MG63 (cell line): ENCODE data around the gene TRIP10. TPM values are rescaled to one million over a fixed set of nuclear protein-coding genes. Genes with fewer than 3 reads are reported as not detected.
A peak's percentile ranks its signal among the peaks of the same experiment; 100 is the strongest.

Experiments used
- DNase-seq: peaks from one replicate; pipeline ENCODE4 v3.0.0-alpha.2; 2020
- H3K27me3 ChIP-seq: fragments of 250-450 bp; sonication (Bioruptor Pico); 2 replicates; pipeline ENCODE4 v1.5.1; 2020; ENCODE audit warnings: mild to moderate bottlenecking, moderate library complexity
- H3K36me3 ChIP-seq: fragments of 250-450 bp; sonication (Bioruptor Pico); 2 replicates; pipeline ENCODE4 v1.5.1; 2020; ENCODE audit warnings: mild to moderate bottlenecking, moderate library complexity
- H3K4me3 ChIP-seq: fragments of 250-450 bp; sonication (Bioruptor Pico); 2 replicates; pipeline ENCODE4 v1.5.1; 2020; ENCODE audit warnings: mild to moderate bottlenecking, moderate library complexity
- H3K9me3 ChIP-seq: fragments of 250-450 bp; sonication (Bioruptor Pico); 2 replicates; pipeline ENCODE4 v1.5.1; 2020; ENCODE audit warnings: mild to moderate bottlenecking, moderate library complexity
- total RNA-seq: library from RNA; depleted of rRNA; stranded (reverse); fragments of >200 nt; shearing (Covaris generic); gene quantifications from 2 replicates; pipeline ENCODE4 v1.2.3, GENCODE V29; 2014; ENCODE audit warnings: low replicate concordance

Gene TRIP10
- total RNA-seq, 1 experiment from 2014 or later: 58.3 TPM

DNA sequence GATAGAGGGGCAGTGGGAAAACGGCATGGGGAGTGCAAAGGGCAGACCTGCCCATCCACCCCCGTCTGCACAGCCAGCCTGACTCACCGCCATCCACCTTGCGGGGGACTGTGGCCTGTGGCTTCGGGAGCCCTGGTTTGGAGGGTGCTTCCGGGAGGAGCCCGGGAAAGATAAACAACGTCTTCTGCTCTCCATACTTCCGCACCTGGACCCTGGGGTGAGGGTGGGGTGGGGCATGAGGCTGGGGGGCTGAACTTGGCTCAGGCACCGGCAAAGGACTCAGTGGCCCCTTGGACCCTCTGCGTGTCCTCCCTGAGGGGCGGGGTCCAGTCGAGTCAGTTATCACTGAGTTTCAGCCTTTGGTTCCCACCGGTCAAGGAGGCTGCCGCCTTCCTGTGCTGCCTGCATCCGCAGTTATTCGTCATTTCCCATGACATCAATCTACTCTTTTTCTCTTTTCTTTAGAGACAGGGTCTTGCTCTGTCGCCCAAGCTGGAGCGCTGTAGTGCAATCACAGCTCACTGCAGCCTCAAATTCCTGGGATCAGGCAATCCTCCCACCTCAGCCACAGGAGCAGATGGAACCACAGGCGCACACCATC lies 5.3 kb upstream of the TRIP10 start:
- Histone ChIP-seq H3K4me3 (no peak overlapping the region), H3K9me3 (no peaks in the 10 kb centered on the region), H3K27me3 (no peaks in the 10 kb centered on the region), H3K36me3 (no peaks in the 10 kb centered on the region)
- no peak for DNase-seq

DNA sequence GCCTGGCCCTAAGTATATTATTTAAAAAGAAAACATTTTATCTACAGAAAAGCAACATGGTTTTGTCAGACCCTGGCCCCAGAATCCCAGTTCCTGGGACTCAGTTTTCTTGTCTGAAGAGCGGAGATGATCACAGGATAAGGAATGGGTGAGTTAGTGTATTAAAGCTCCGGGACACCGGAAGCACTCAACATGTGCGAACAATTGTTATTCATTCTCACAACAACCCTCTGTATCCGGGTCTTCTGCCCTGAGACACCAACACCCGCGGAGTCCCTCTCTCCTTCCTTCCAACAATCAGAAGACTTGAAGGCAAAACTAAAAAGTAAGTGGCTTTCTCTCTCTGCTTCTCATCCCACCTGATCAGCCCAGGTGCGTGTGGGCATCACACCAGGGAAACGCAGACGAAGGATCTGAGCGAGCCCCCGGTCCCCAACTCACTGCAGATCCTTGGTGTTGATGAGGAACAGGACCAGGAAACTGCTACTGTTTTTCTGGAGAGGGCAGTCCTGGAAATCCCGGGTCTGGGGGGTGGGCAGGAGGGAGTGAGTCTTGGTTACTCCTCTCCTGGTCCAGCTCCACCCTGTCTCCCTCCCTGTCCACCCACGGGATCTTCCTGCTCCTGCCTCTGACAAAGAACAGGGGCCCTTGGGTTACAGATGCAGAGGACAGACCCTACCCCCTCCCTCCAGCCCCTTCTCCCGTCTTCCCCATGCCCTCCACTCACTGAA lies 4.1 kb upstream of the TRIP10 start:
- H3K36me3 ChIP-seq: no peaks in the 10 kb centered on the region
- no peak overlapping the region for H3K4me3 ChIP-seq
- DNase-seq: no peak
- H3K9me3 ChIP-seq: no peaks in the 10 kb centered on the region
- no peaks in the 10 kb centered on the region for H3K27me3 ChIP-seq

DNA sequence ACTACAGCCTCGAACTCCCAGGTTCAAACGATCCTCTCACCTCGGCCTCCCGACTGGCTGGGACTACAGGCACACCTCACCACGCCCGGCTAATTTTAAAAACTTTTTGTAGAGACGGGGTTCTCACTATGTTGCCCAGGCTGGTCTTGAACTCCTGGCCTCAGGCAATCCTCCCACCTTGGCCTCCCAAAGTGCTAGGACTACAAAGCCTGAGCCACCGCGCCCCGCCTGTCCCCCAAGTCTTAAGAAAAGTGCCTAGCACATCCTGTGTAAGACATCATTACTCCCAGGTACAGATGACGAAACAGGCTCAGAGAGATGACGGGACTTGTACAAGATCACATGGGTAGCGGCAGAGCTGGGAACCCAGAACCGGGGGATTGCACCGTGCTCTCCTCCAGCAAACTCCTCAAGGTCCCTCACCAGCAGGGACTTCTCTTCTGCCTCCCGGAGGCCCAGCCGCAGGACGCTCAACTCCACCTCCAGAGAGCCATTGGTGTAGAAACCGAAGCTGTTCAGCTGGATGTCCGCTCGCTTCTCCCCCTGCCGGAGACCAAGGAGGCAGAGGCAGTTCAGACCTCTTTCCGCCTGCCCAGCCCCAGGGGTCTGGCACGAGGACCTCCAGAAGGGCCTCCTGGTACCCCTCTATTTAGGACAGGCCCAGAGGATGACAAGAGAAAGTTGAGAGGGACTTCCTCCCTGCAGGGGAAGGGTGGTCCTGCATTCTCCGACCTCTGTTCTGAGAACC lies 3.1 kb upstream of the TRIP10 start:
- no peaks in the 10 kb centered on the region for H3K27me3 ChIP-seq
- no peaks in the 10 kb centered on the region for H3K9me3 ChIP-seq
- H3K36me3 ChIP-seq: peaks cover 3% of the 10 kb centered on the region
- peak; percentile 70 for DNase-seq
- peak overlapping the region; percentile 81 for H3K4me3 ChIP-seq

DNA sequence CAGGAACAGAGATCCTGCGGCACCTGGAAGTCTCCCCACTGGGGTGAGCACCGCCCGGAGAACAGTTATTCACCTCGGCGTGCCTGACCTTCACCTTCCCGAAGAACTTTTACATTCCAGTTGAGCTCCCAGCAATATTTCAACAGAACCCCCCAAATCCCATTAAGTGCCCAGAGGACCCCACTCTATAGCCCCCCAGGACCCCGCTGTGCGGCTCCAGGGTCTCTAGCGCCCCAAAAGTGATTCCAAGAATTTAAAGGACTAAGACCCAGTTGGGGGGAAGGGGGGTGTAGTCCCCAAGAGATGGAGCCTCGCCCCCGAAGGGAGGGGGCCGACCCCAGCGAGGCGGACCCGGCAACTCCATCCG lies 2.6 kb upstream of the TRIP10 start:
- H3K36me3 ChIP-seq: peaks cover 4% of the 10 kb centered on the region
- no peak for DNase-seq
- H3K9me3 ChIP-seq: no peaks in the 10 kb centered on the region

DNA sequence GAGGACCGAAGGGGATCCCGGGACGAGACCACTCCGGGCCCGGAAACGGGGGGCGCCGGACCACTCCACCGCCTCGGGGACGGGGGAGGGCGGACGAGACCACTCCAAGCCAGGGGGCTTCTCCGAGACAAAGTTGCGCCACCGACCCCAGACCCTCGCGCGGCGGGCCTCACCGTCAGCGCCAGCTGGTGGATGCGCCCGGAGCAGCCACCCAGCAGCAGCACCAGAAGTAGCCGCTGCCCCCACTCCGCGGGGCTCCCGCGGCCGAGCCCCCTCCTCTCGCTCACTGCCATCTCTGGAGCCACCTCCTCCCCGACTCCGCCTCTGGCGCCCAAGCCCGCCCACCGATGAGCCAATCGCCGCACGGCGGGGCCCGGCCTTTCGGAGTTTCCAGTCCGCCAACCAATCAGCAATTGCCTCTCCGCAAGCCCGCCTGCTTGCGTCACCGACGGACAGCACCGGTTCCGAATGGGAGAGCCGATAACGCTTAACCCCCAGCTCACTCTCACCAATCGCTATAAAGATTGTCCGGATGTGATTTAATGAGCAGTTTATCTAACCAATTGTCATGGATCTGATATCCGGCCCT lies 2.1 kb upstream of the TRIP10 start, which contains the start of gene GPR108:
GPR108 (minus strand) TSS at position 297 of the 589 bp plus-strand sequence; CDS start at position 293, 4 bp downstream.
- Histone ChIP-seq H3K36me3 (peaks cover 4% of the 10 kb centered on the region), H3K4me3 (peak within 1 kb of the TSS; percentile 81), H3K27me3 (no peaks in the 10 kb centered on the region), H3K9me3 (no peaks in the 10 kb centered on the region)
- peak; percentile 97 for DNase-seq

More for the DNA sequence above, 2.6 kb upstream of the TRIP10 start:
- Histone ChIP-seq H3K27me3 (no peaks in the 10 kb centered on the region), H3K4me3 (peak overlapping the region; percentile 81)

DNA sequence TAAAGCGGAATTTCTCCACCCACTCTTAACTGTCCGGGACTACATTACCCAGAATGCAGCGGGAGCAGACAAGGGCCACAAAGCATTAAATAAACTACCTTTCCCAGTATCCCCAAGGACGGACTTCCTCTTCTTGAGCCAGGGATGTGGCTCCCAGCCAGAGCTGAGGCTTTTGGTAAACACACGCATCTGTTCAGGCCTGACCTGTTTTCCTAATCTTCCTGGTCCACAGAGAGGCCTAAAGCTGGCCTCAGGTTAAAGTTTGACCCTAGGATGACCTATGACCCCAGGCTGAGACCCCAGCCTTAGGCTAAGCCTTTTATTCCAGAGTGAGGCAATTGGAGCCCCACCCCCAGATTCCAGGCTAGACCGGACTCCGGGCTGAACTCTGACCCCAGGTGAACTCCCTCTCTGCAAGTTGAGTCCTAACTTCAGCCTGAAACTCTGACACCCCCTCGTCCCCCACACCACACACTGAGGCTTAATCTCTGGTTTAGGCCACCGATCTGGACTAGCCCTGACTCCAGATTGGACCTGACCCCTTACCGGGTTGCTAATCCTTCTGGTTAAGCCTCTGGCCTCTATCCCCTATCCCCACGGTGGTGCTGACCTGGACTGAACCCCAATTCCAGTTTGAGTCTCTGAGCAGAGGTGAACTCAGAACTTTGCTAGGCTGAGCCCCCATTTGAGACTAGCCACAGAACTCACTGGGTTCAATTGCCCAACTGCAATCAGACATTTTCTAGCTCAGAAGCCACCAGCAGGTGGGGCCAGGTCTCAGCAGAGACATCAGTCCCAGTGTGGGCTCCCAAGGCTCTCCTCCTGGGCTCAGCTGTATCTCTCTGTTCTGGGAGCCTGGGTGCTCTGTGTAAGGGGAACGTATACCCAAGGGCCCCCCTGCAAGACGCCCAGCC lies 1.4 kb upstream of the TRIP10 start:
- H3K27me3 ChIP-seq: no peaks in the 10 kb centered on the region
- peak; percentile 74 for DNase-seq
- peaks cover 4% of the 10 kb centered on the region for H3K36me3 ChIP-seq
- no peak overlapping the region for H3K4me3 ChIP-seq
- no peaks in the 10 kb centered on the region for H3K9me3 ChIP-seq

DNA sequence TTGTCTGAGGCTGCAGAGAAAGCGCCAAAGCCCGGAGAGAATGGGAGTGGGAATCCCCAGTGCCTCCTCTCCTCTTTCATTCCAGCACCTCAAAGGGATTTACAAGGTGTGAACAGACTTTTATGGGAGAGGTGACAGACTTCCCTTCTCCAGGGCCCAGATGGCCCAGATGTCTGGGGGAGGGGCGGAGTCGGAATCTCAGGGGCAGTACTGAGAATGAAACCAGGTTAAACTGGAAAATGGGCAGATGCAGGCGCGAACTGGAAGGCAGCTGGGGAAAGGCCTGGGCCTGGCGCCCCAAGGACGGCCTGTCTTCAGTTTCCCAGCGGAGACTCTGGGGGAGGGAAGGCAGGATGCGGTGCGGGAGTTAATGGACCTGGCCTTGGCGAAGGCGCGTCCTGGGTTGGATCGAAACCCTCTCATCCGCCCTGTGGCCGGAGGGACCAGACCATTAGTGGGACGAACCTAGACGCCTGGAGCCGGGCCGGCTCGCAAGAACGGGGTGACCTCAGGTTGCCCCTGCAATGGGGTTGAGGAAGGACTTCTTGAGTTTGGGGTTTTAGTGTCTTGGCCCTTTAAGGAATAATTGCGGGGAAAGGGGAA lies 592 bp upstream of the TRIP10 start:
- Histone ChIP-seq H3K4me3 (peak overlapping the region; percentile 31), H3K27me3 (no peaks in the 10 kb centered on the region), H3K9me3 (no peaks in the 10 kb centered on the region), H3K36me3 (peaks cover 6% of the 10 kb centered on the region)
- DNase-seq: no peak

DNA sequence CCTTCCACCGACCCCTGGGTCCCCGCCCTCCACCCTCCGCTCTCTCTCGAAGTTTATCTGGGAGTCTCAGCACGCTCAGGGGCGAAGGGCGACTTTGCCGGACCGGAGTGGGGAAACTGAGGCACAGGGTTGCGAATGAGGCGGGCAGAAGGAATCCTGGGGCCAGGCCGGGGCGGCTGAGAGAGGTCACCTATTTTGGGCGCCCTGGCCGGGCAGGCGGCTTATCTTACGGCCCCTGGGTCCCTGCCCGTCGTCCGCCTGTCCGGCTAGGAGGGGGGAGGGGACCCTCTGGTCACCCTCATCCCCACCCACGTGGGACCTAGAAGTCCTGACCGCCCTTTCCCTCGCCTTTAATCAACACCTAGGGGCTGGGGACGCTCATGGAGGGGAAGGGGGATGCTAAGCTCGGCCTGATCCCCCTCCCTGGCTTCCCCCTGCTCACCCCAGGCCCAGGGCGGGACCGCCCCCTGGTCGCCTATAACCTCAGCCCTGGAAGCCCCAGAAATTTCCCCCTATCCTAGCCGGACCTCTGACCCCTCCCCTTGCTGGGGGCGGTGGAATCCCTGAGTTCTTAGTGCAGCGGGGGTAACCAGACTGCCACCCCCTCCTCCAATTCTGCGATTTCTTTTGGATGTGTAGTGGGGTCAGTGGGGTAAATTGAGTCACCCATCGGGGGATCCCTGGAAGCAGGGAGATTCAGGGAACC lies 556 bp downstream of the TRIP10 start:
- H3K27me3 ChIP-seq: no peaks in the 10 kb centered on the region
- DNase-seq: no peak
- H3K36me3 ChIP-seq: peaks cover 6% of the 10 kb centered on the region
- peak overlapping the region; percentile 79 for H3K4me3 ChIP-seq
- no peaks in the 10 kb centered on the region for H3K9me3 ChIP-seq

DNA sequence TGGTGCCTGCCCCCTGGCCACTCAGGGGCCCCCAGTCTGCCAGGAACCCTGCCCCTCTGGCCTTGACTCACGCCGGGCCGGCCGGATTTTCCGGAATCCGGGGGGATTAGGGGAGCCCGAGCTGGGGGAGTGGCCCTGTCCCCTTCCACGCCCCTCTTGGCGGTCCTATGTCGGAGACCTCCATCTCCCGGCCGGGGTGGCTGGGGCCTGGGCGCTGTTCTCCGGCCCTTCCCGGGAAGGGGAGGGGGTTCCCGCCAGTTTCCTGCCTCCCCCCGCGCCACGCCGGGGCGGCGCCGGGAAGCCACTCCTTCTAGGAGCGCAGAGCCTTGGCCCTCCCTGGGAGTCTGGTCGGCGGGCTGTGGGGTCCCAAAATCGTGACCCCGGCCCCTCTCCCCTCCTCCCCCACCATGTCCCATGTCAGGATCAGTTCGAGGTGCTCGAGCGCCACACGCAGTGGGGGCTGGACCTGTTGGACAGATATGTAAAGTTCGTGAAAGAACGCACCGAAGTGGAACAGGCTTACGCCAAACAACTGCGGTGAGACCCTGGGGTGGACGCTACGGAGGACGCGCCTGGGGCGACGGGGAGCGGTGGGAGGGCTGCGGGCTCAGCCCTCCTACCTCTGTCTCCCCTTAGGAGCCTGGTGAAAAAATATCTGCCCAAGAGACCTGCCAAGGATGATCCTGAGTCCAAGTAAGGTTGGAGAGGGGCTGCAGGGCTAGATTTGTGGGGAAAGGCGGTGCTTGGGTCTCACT lies 1.3 kb downstream of the TRIP10 start:
- H3K4me3 ChIP-seq: peak overlapping the region; percentile 79
- no peaks in the 10 kb centered on the region for H3K9me3 ChIP-seq
- peaks cover 6% of the 10 kb centered on the region for H3K36me3 ChIP-seq
- peak; percentile 65 for DNase-seq
- no peaks in the 10 kb centered on the region for H3K27me3 ChIP-seq

DNA sequence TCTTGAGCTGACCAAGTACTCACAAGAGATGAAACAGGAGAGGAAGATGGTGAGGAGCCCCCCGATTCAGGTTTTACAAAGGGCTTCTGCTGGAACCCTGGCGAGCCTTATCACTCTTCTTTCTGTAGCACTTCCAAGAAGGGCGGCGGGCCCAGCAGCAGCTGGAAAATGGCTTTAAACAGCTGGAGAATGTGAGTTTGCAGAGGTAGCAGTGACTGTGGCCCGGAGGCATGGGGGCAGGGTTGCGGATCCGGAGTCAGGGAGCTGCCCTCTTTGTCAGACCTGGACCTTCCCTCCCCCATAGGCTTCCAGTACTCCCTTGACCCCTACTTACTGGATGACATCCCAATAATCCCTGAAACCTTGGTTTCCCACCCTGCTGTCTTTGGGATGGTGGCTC lies 3.6 kb downstream of the TRIP10 start:
- no peak overlapping the region for H3K4me3 ChIP-seq
- H3K9me3 ChIP-seq: no peaks in the 10 kb centered on the region
- no peaks in the 10 kb centered on the region for H3K27me3 ChIP-seq
- no peak for DNase-seq
- H3K36me3 ChIP-seq: peaks cover 15% of the 10 kb centered on the region

DNA sequence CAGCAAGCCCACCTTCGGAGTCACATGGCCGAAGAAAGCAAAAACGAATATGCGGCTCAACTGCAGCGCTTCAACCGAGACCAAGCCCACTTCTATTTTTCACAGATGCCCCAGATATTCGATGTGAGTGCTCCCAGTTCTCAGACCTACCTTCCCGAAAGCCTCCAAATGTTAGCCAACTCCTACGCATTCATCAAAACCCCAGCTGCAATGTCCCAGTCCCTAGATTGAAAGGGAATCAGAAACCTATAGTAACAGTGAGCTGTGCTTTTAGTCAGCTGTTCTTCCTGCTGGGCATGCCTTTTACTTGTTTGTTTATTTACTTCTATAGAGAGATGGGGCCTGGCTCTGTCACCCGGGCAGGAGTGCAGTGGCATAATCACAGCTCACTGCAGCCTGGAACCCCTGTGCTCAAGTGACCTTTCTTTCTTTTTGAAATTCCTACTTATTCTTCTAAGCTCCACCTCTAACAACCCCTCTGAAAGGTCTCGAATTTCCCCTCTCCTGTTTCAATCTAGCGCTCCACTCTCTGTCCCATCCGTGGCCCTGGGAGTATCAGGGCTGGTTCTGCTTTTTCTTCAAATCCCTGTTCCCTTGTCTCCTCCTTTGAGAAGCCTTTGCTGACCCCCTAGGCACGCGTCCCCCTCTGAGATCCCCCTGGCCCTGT lies 4.4 kb downstream of the TRIP10 start:
- no peak for DNase-seq
- no peaks in the 10 kb centered on the region for H3K27me3 ChIP-seq
- H3K4me3 ChIP-seq: no peak overlapping the region
- no peaks in the 10 kb centered on the region for H3K9me3 ChIP-seq
- H3K36me3 ChIP-seq: peaks cover 17% of the 10 kb centered on the region

DNA sequence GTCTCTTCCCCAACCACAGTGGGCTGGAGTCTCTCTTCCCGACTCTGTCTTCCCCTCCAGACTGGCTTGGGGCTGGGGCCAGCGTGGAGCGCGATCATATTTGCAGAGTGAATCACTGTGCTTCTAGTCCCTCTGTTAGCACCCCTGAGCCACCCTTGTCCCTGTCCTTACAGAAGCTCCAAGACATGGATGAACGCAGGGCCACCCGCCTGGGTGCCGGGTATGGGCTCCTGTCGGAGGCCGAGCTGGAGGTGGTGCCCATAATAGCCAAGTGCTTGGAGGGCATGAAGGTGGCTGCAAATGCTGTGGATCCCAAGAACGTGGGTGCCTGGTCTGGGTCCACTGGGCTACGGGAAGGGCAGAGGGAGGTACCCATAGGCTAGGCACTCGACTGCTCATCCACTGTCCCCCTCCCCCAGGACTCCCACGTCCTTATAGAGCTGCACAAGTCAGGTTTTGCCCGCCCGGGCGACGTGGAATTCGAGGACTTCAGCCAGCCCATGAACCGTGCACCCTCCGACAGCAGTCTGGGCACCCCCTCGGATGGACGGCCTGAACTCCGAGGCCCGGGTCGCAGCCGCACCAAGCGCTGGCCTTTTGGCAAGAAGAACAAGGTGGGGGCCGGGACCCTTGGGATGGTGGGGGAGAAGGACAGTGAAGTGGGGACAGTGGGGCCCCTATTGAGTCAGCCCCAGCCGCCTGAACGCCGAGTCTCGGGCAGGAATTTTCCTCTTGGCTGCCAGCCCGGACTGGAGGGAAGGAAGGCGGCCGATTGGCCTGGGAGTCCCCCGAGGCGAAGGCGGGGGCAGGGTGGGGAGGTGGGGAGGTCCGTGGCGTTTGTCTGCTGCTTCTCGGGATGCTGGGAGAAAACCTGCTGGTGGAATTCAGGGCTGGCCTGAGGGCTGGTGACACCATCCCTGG lies 5.2 kb downstream of the TRIP10 start:
- peaks cover 22% of the 10 kb centered on the region for H3K36me3 ChIP-seq
- no peak for DNase-seq
- no peak overlapping the region for H3K4me3 ChIP-seq
- no peaks in the 10 kb centered on the region for H3K9me3 ChIP-seq
- no peaks in the 10 kb centered on the region for H3K27me3 ChIP-seq

DNA sequence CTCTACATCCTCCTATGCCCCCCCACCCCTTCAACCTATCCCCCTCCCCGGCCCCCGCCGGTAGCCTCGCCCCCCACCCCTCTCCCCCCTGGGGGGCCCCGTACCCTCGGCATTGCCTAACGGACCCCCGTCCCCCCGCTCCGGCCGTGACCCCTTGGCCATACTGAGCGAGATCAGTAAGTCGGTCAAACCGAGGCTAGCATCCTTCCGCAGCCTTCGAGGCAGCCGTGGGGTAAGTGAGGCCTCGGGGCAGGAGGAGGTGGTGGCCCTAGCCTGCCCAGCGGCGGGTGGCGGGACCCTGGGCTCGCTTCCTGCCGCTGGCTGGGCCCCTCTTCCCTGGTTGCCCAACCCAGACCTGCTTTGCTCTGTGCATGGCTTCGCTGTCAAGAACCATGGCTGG lies 6.5 kb downstream of the TRIP10 start:
- no peaks in the 10 kb centered on the region for H3K9me3 ChIP-seq
- DNase-seq: no peak
- H3K4me3 ChIP-seq: no peak overlapping the region
- peaks cover 24% of the 10 kb centered on the region for H3K36me3 ChIP-seq
- no peaks in the 10 kb centered on the region for H3K27me3 ChIP-seq
